BLaER1 (cell line): ENCODE measurements around the gene KLKB1.

Source experiments
- H3K27ac ChIP-seq: shearing (Covaris generic); formaldehyde crosslinking; 2 replicates; pipeline ENCODE4 v1.8.1; 2022
- H3K27me3 ChIP-seq: shearing (Covaris generic); formaldehyde crosslinking; 2 replicates; pipeline ENCODE4 v1.8.1; 2022
- H3K36me3 ChIP-seq: shearing (Covaris generic); formaldehyde crosslinking; 2 replicates; pipeline ENCODE4 v1.8.1; 2022
- H3K4me1 ChIP-seq: shearing (Covaris generic); formaldehyde crosslinking; 2 replicates; pipeline ENCODE4 v1.8.1; 2022
- H3K4me2 ChIP-seq: shearing (Covaris generic); formaldehyde crosslinking; 2 replicates; pipeline ENCODE4 v1.8.1; 2022
- H3K4me3 ChIP-seq: shearing (Covaris generic); formaldehyde crosslinking; 2 replicates; pipeline ENCODE4 v1.8.1; 2022
- H3K9ac ChIP-seq: shearing (Covaris generic); formaldehyde crosslinking; 2 replicates; pipeline ENCODE4 v1.8.1; 2022
- H3K9me3 ChIP-seq: shearing (Covaris generic); formaldehyde crosslinking; 2 replicates; pipeline ENCODE4 v1.8.1; 2022
- H4K20me1 ChIP-seq: shearing (Covaris generic); formaldehyde crosslinking; 2 replicates; pipeline ENCODE4 v1.8.1; 2022
- Cebpa-rat ChIP-seq: shearing (Covaris generic); IDR thresholded peaks from 2 replicates; pipeline ENCODE4 v1.8.1; 2022

The KLKB1 gene

GRCh38 chr4:186286581-186286980 lies 59.3 kb downstream of the KLKB1 start:
- Histone ChIP-seq H3K4me1 (no peaks in the 10 kb centered on the region), H4K20me1 (no peaks in the 10 kb centered on the region), H3K9me3 (no peaks in the 10 kb centered on the region), H3K27ac (no peak overlapping the region), H3K36me3 (no peaks in the 10 kb centered on the region), H3K27me3 (no peaks in the 10 kb centered on the region), H3K9ac (no peak overlapping the region), H3K4me3 (no peak overlapping the region), H3K4me2 (no peak overlapping the region)
- TF ChIP-seq Cebpa-rat = no peak

- Histone ChIP-seq H3K9ac (no peak overlapping the region), H3K27ac (no peak overlapping the region), H4K20me1 (no peaks in the 10 kb centered on the region), H3K36me3 (no peaks in the 10 kb centered on the region), H3K9me3 (no peaks in the 10 kb centered on the region), H3K4me2 (no peak overlapping the region), H3K4me1 (no peaks in the 10 kb centered on the region), H3K4me3 (no peak overlapping the region), H3K27me3 (no peaks in the 10 kb centered on the region)
- no peak for TF ChIP-seq Cebpa-rat
Measured at GRCh38 chr4:186291256-186291890, 64.1 kb downstream of the KLKB1 start.

- Histone ChIP-seq H3K36me3 (no peaks in the 10 kb centered on the region), H3K4me3 (no peak overlapping the region), H3K27ac (no peak overlapping the region), H3K9me3 (no peaks in the 10 kb centered on the region), H3K9ac (no peak overlapping the region), H3K27me3 (peaks cover 12% of the 10 kb centered on the region), H3K4me1 (no peaks in the 10 kb centered on the region), H3K4me2 (no peak overlapping the region), H4K20me1 (no peaks in the 10 kb centered on the region)
- no peak for TF ChIP-seq Cebpa-rat
Measured at GRCh38 chr4:186294160-186294559, 66.9 kb downstream of the KLKB1 start.

- Histone ChIP-seq H3K4me3 (no peak overlapping the region), H4K20me1 (no peaks in the 10 kb centered on the region), H3K9ac (no peak overlapping the region), H3K4me2 (no peak overlapping the region), H3K4me1 (no peaks in the 10 kb centered on the region), H3K27ac (no peak overlapping the region), H3K36me3 (no peaks in the 10 kb centered on the region), H3K9me3 (no peaks in the 10 kb centered on the region), H3K27me3 (peaks cover 12% of the 10 kb centered on the region)
- no peak for TF ChIP-seq Cebpa-rat
Measured at GRCh38 chr4:186296481-186296880, 69.2 kb downstream of the KLKB1 start.

GRCh38 chr4:186297013-186297645 lies 69.8 kb downstream of the KLKB1 start:
- H3K36me3 ChIP-seq = no peaks in the 10 kb centered on the region
- H4K20me1 ChIP-seq = no peaks in the 10 kb centered on the region
- no peak overlapping the region for H3K27ac ChIP-seq
- no peak overlapping the region for H3K4me2 ChIP-seq
- H3K4me1 ChIP-seq = no peaks in the 10 kb centered on the region
- no peak overlapping the region for H3K9ac ChIP-seq
- H3K27me3 ChIP-seq = peaks cover 12% of the 10 kb centered on the region
- no peak for TF ChIP-seq Cebpa-rat
- H3K4me3 ChIP-seq = no peak overlapping the region
- no peaks in the 10 kb centered on the region for H3K9me3 ChIP-seq

- Histone ChIP-seq H3K4me3 (no peak overlapping the region), H4K20me1 (no peaks in the 10 kb centered on the region), H3K9me3 (no peaks in the 10 kb centered on the region), H3K27ac (no peak overlapping the region), H3K4me1 (no peaks in the 10 kb centered on the region), H3K4me2 (no peak overlapping the region), H3K9ac (no peak overlapping the region), H3K27me3 (peaks cover 12% of the 10 kb centered on the region), H3K36me3 (no peaks in the 10 kb centered on the region)
- no peak for TF ChIP-seq Cebpa-rat
Measured at GRCh38 chr4:186298031-186298647, 70.8 kb downstream of the KLKB1 start.

- Histone ChIP-seq H3K4me1 (no peaks in the 10 kb centered on the region), H3K36me3 (no peaks in the 10 kb centered on the region), H3K4me3 (no peak overlapping the region), H3K27me3 (peaks cover 12% of the 10 kb centered on the region), H3K4me2 (no peak overlapping the region), H3K9me3 (no peaks in the 10 kb centered on the region), H3K27ac (no peak overlapping the region), H4K20me1 (no peaks in the 10 kb centered on the region), H3K9ac (no peak overlapping the region)
- no peak for TF ChIP-seq Cebpa-rat
Measured at GRCh38 chr4:186299291-186299690, 72.0 kb downstream of the KLKB1 start.

- Histone ChIP-seq H3K9me3 (no peaks in the 10 kb centered on the region), H3K4me2 (no peak overlapping the region), H3K9ac (no peak overlapping the region), H4K20me1 (no peaks in the 10 kb centered on the region), H3K27me3 (peaks cover 12% of the 10 kb centered on the region), H3K4me3 (no peak overlapping the region), H3K4me1 (no peaks in the 10 kb centered on the region), H3K36me3 (no peaks in the 10 kb centered on the region), H3K27ac (no peak overlapping the region)
- no peak for TF ChIP-seq Cebpa-rat
Measured at GRCh38 chr4:186300659-186301390, 73.5 kb downstream of the KLKB1 start.

- no peaks in the 10 kb centered on the region; the same call in 1 of the 2 replicates for H3K27me3 ChIP-seq
- TF ChIP-seq Cebpa-rat = no peak
Measured at GRCh38 chr4:186304216-186304615, 76.9 kb downstream of the KLKB1 start.

More at GRCh38 chr4:186304216-186304615, 76.9 kb downstream of the KLKB1 start:
- H3K9me3 ChIP-seq = no peaks in the 10 kb centered on the region
- H3K4me3 ChIP-seq = no peak overlapping the region
- no peak overlapping the region for H3K9ac ChIP-seq
- H3K27ac ChIP-seq = no peak overlapping the region
- no peak overlapping the region for H3K4me2 ChIP-seq
- H4K20me1 ChIP-seq = no peaks in the 10 kb centered on the region
- H3K4me1 ChIP-seq = no peaks in the 10 kb centered on the region
- H3K36me3 ChIP-seq = no peaks in the 10 kb centered on the region
